Measurements from ENCODE around the gene TMEM175. TPM values are rescaled to one million over a fixed set of nuclear protein-coding genes. Genes with fewer than 3 reads are reported as not detected.
"Not testable (repeated sequence)": the region's sequence is repeated elsewhere in the genome, so short reads cannot be mapped to it uniquely, and the experiment has no call there.

The TMEM175 gene
- total RNA-seq, 5 donors from 2014 or later (not counting 1 experiment from before 2014, with no cell fraction given): 44.3 to 60.9 (median 53.0) TPM

GRCh38 chr4:917992-918391 is 14.3 kb upstream of the TMEM175 start:
- Histone ChIP-seq H3K27me3 (replicated peaks in 1 of 2; ENCODE audit: control insufficient read depth in 2 of 2, extremely low read depth in 1 of 2, insufficient read depth in 2 of 2, low read length in 1 of 2) (no peaks in the 10 kb centered on the region), H3K27ac (ENCODE audit: low read length) (no peak overlapping the region), H3K4me1 (ENCODE audit: control insufficient read depth in 1 of 2, extremely low read depth in 1 of 2, insufficient read depth in 2 of 2, low read length in 2 of 2) (peaks cover 2 to 41% of the 10 kb centered on the region in 2 experiments), H3K9me3 (no peaks in the 10 kb centered on the region), H3K4me3 (ENCODE audit: control insufficient read depth in 1 of 2, extremely low read depth in 1 of 2, low read length in 1 of 2) (no peak overlapping the region), H3K36me3 (ENCODE audit: control insufficient read depth in 2 of 2, extremely low read depth in 1 of 2, insufficient read depth in 1 of 2, low read length in 1 of 2) (peaks cover 5 to 6% of the 10 kb centered on the region in 2 donors)
- WGBS (ENCODE audit: insufficient coverage): no CpG with 5 or more reads among the region's 2 CpGs
- no peak overlapping the region for H3K4me3 Mint-ChIP-seq
- ChIA-PET CTCF (no interaction called here), POLR2A (interaction anchor here in 1 of 2 donors (0.5 kb wide), 1 partner anchor 182 kb away, joined by 8 read pairs; no protein-coding TSS in a partner anchor)
- peaks cover 58 to 72% (median 69%) of the 10 kb centered on the region in 3 donors for H3K4me1 Mint-ChIP-seq
- H3K27me3 Mint-ChIP-seq: no peaks in the 10 kb centered on the region
- no peak for ATAC-seq (replicated peaks in 1 of 4)
- peaks cover 27% of the 10 kb centered on the region for H3K36me3 Mint-ChIP-seq
- no peak overlapping the region for H3K27ac Mint-ChIP-seq
- DNase-seq: no peak
- peaks cover 0 to 6% (median 3%) of the 10 kb centered on the region in 3 donors for H3K9me3 Mint-ChIP-seq

- H3K9me3 Mint-ChIP-seq; H3K9me3 ChIP-seq; H3K27me3 ChIP-seq (replicated peaks in 1 of 2; ENCODE audit: control insufficient read depth in 2 of 2, extremely low read depth in 1 of 2, insufficient read depth in 2 of 2, low read length in 1 of 2); H3K4me3 Mint-ChIP-seq; H3K27me3 Mint-ChIP-seq; H3K27ac ChIP-seq (ENCODE audit: low read length); CTCF ChIA-PET; H3K27ac Mint-ChIP-seq; DNase-seq; H3K36me3 ChIP-seq (ENCODE audit: control insufficient read depth in 2 of 2, extremely low read depth in 1 of 2, insufficient read depth in 1 of 2, low read length in 1 of 2); H3K4me3 ChIP-seq (ENCODE audit: control insufficient read depth in 1 of 2, extremely low read depth in 1 of 2, low read length in 1 of 2); ATAC-seq (replicated peaks in 1 of 4): not testable (repeated sequence)
- Mint-ChIP-seq H3K36me3 (peaks cover 27% of the 10 kb centered on the region), H3K4me1 (peaks cover 61 to 76% (median 73%) of the 10 kb centered on the region in 3 donors)
- POLR2A ChIA-PET: interaction anchor here in 1 of 2 donors (0.5 kb wide), 1 partner anchor 181 kb away, joined by 8 read pairs; no protein-coding TSS in a partner anchor
- H3K4me1 ChIP-seq (ENCODE audit: control insufficient read depth in 1 of 2, extremely low read depth in 1 of 2, insufficient read depth in 2 of 2, low read length in 2 of 2): peaks cover 2 to 47% of the 10 kb centered on the region in 2 experiments
- WGBS (ENCODE audit: insufficient coverage): 71% methylated on average over 1 of the region's 6 CpGs
Measured at GRCh38 chr4:918591-918990, 13.7 kb upstream of the TMEM175 start.

- peaks cover 64 to 80% (median 74%) of the 10 kb centered on the region in 3 donors for H3K4me1 Mint-ChIP-seq
- H3K27me3 Mint-ChIP-seq; ATAC-seq (replicated peaks in 1 of 4); CTCF ChIA-PET; H3K4me3 Mint-ChIP-seq; H3K36me3 ChIP-seq (ENCODE audit: control insufficient read depth in 2 of 2, extremely low read depth in 1 of 2, insufficient read depth in 1 of 2, low read length in 1 of 2); H3K27me3 ChIP-seq (replicated peaks in 1 of 2; ENCODE audit: control insufficient read depth in 2 of 2, extremely low read depth in 1 of 2, insufficient read depth in 2 of 2, low read length in 1 of 2); H3K27ac Mint-ChIP-seq; H3K9me3 Mint-ChIP-seq; H3K27ac ChIP-seq (ENCODE audit: low read length); H3K4me3 ChIP-seq (ENCODE audit: control insufficient read depth in 1 of 2, extremely low read depth in 1 of 2, low read length in 1 of 2); POLR2A ChIA-PET; H3K9me3 ChIP-seq: not testable (repeated sequence)
- peaks cover 2 to 51% of the 10 kb centered on the region in 2 experiments for H3K4me1 ChIP-seq (ENCODE audit: control insufficient read depth in 1 of 2, extremely low read depth in 1 of 2, insufficient read depth in 2 of 2, low read length in 2 of 2)
- peak in 1 of 35 experiments; percentile 23 for DNase-seq
- H3K36me3 Mint-ChIP-seq: peaks cover 27% of the 10 kb centered on the region
- 98% methylated on average over 12 of the region's 15 CpGs for WGBS (ENCODE audit: insufficient coverage)
Measured at GRCh38 chr4:919004-919680, 13.1 kb upstream of the TMEM175 start.

- H3K27ac Mint-ChIP-seq: peak overlapping the region; percentile 41 to 70
- peaks cover 0 to 58% of the 10 kb centered on the region in 2 experiments for H3K4me1 ChIP-seq (ENCODE audit: control insufficient read depth in 1 of 2, extremely low read depth in 1 of 2, insufficient read depth in 2 of 2, low read length in 2 of 2)
- peaks cover 0 to 6% (median 3%) of the 10 kb centered on the region in 3 donors for H3K9me3 Mint-ChIP-seq
- ChIA-PET POLR2A (interaction anchor here in 1 of 2 donors (0.6 to 0.7 kb wide), 3 partner anchors 9 to 61 kb away, joined by 4 to 5 read pairs (median 5); no protein-coding TSS in a partner anchor), CTCF (interaction anchor here in 1 of 2 donors (0.7 kb wide), 1 partner anchor 8 kb away, joined by 3 read pairs; no protein-coding TSS in a partner anchor)
- no peak overlapping the region for H3K4me3 ChIP-seq (ENCODE audit: control insufficient read depth in 1 of 2, extremely low read depth in 1 of 2, low read length in 1 of 2)
- H3K9me3 ChIP-seq: no peaks in the 10 kb centered on the region
- DNase-seq (peak in 2 of 35 experiments; percentile 9 to 29), ATAC-seq (replicated peaks in 1 of 4) (no peak)
- H3K27me3 ChIP-seq (replicated peaks in 1 of 2; ENCODE audit: control insufficient read depth in 2 of 2, extremely low read depth in 1 of 2, insufficient read depth in 2 of 2, low read length in 1 of 2): no peaks in the 10 kb centered on the region
- H3K4me1 Mint-ChIP-seq: peaks cover 67 to 81% (median 75%) of the 10 kb centered on the region in 3 donors
- H3K4me3 Mint-ChIP-seq: peak overlapping the region in 2 of 3 donors; percentile 6 to 34
- H3K27ac ChIP-seq (ENCODE audit: low read length): no peak overlapping the region
- H3K36me3 ChIP-seq (ENCODE audit: control insufficient read depth in 2 of 2, extremely low read depth in 1 of 2, insufficient read depth in 1 of 2, low read length in 1 of 2): peaks cover 3 to 5% of the 10 kb centered on the region in 2 donors
- H3K27me3 Mint-ChIP-seq: no peaks in the 10 kb centered on the region
- H3K36me3 Mint-ChIP-seq: peaks cover 31% of the 10 kb centered on the region
- 44% methylated on average over 16 of the region's 17 CpGs for WGBS (ENCODE audit: insufficient coverage)
Measured at GRCh38 chr4:921830-922331, 10.4 kb upstream of the TMEM175 start.

- H3K27me3 ChIP-seq (replicated peaks in 1 of 2; ENCODE audit: control insufficient read depth in 2 of 2, extremely low read depth in 1 of 2, insufficient read depth in 2 of 2, low read length in 1 of 2): no peaks in the 10 kb centered on the region
- Mint-ChIP-seq H3K27ac (peak overlapping the region in 1 of 2 donors; percentile 6), H3K27me3 (no peaks in the 10 kb centered on the region), H3K36me3 (peaks cover 23% of the 10 kb centered on the region), H3K4me3 (peak overlapping the region in 1 of 3 donors; percentile 12), H3K4me1 (peaks cover 63 to 78% (median 73%) of the 10 kb centered on the region in 3 donors), H3K9me3 (no peaks in the 10 kb centered on the region)
- peaks cover 0 to 72% of the 10 kb centered on the region in 2 experiments for H3K4me1 ChIP-seq (ENCODE audit: control insufficient read depth in 1 of 2, extremely low read depth in 1 of 2, insufficient read depth in 2 of 2, low read length in 2 of 2)
- ATAC-seq (replicated peaks in 1 of 4) (peak in 3 of 4 experiments; percentile 27 to 79 (median 31)), DNase-seq (peak in 20 of 35 experiments; percentile 8 to 62 (median 29))
- H3K4me3 ChIP-seq (ENCODE audit: control insufficient read depth in 1 of 2, extremely low read depth in 1 of 2, low read length in 1 of 2): no peak overlapping the region
- H3K36me3 ChIP-seq (ENCODE audit: control insufficient read depth in 2 of 2, extremely low read depth in 1 of 2, insufficient read depth in 1 of 2, low read length in 1 of 2): peaks cover 2 to 10% of the 10 kb centered on the region in 2 donors
- peak overlapping the region; percentile 18 for H3K27ac ChIP-seq (ENCODE audit: low read length)
- CTCF ChIA-PET: interaction anchor here (0.6 to 0.8 kb wide), 3 partner anchors 11 to 92 kb away, joined by 4 to 5 read pairs (median 4); no protein-coding TSS in a partner anchor
- no peaks in the 10 kb centered on the region for H3K9me3 ChIP-seq
- POLR2A ChIA-PET: interaction anchor here in 1 of 2 donors (0.6 kb wide), 1 partner anchor 502 kb away, joined by 4 read pairs; no protein-coding TSS in a partner anchor
- 76% methylated on average over 6 of the region's 18 CpGs for WGBS (ENCODE audit: insufficient coverage)
Measured at GRCh38 chr4:924107-925096, 7.9 kb upstream of the TMEM175 start.
